ENCODE results near the gene SDC1.
"Not testable (repeated sequence)": the region's sequence is repeated elsewhere in the genome, so short reads cannot be mapped to it uniquely, and the experiment has no call there.

Gene SDC1

GRCh38 chr2:20224716-20225293 is at the start of gene SDC1:
Gene SDC1, minus strand, starts transcription at chr2:20225130. Its CDS starts 263 bp downstream, at chr2:20224867.
- peak; percentile 63 for DNase-seq

- no peak for DNase-seq
Measured at GRCh38 chr2:20273042-20273441, 48.1 kb upstream of the SDC1 start.

- DNase-seq, result not testable (repeated sequence)
Measured at GRCh38 chr2:20268317-20268716, 43.4 kb upstream of the SDC1 start.

- DNase-seq, result no peak
Measured at GRCh38 chr2:20267529-20267928, 42.6 kb upstream of the SDC1 start.

GRCh38 chr2:20264629-20265028 is 39.7 kb upstream of the SDC1 start:
- DNase-seq, result no peak

- DNase-seq, result no peak
Measured at GRCh38 chr2:20257411-20257810, 32.5 kb upstream of the SDC1 start.

GRCh38 chr2:20254731-20255130 is 29.8 kb upstream of the SDC1 start:
- DNase-seq, result no peak

GRCh38 chr2:20250436-20250835 is 25.5 kb upstream of the SDC1 start:
- DNase-seq, result no peak

- DNase-seq, result no peak
Measured at GRCh38 chr2:20249170-20249569, 24.2 kb upstream of the SDC1 start.

- peak; percentile 22 for DNase-seq
Measured at GRCh38 chr2:20247084-20247483, 22.2 kb upstream of the SDC1 start.

GRCh38 chr2:20243637-20244036 is 18.7 kb upstream of the SDC1 start:
- DNase-seq, result not testable (repeated sequence)

- DNase-seq, result peak; percentile 33
Measured at GRCh38 chr2:20242727-20243377, 17.9 kb upstream of the SDC1 start.

- no peak for DNase-seq
Measured at GRCh38 chr2:20241973-20242726, 17.2 kb upstream of the SDC1 start.

- not testable (repeated sequence) for DNase-seq
Measured at GRCh38 chr2:20240291-20240690, 15.4 kb upstream of the SDC1 start.

GRCh38 chr2:20236496-20236895 is 11.6 kb upstream of the SDC1 start:
- no peak for DNase-seq

- DNase-seq, result no peak
Measured at GRCh38 chr2:20235655-20236305, 10.8 kb upstream of the SDC1 start.

- DNase-seq, result not testable (repeated sequence)
Measured at GRCh38 chr2:20234597-20234996, 9.7 kb upstream of the SDC1 start.

- DNase-seq, result no peak
Measured at GRCh38 chr2:20232837-20233207, 7.9 kb upstream of the SDC1 start.

GRCh38 chr2:20231598-20232026 is 6.7 kb upstream of the SDC1 start:
- DNase-seq, result no peak

GRCh38 chr2:20231159-20231558 is 6.2 kb upstream of the SDC1 start:
- no peak for DNase-seq

GRCh38 chr2:20230114-20230425 is 5.1 kb upstream of the SDC1 start:
- no peak for DNase-seq

GRCh38 chr2:20229322-20230113 is 4.6 kb upstream of the SDC1 start:
- DNase-seq, result no peak

Data from NCI-H82 (cell line).